Mammary epithelial cell (primary cell): Measurements from ENCODE around the gene PPM1B.

ENCODE experiments used
- EZH2 ChIP-seq: IDR thresholded peaks from 2 replicates; pipeline ENCODE4 v1.6.1; 2012; ENCODE audit warnings: low read length, inconsistent platforms, borderline replicate concordance
- TF ChIP-seq, protein P1 (sequence below), 2 donors: IDR thresholded peaks in 1 of 2; conservative IDR thresholded peaks in 1 of 2; 2 replicates each; pipeline ENCODE4 v1.5.1; 2011 to 2012; ENCODE audit warnings: inconsistent platforms in 2 of 2, low read length in 2 of 2, mild to moderate bottlenecking in 2 of 2, control low read depth in 1 of 2, low read depth in 1 of 2; ENCODE audit not compliant: insufficient read depth in 1 of 2; ENCODE audit errors: extremely low read depth in 1 of 2

DNA sequence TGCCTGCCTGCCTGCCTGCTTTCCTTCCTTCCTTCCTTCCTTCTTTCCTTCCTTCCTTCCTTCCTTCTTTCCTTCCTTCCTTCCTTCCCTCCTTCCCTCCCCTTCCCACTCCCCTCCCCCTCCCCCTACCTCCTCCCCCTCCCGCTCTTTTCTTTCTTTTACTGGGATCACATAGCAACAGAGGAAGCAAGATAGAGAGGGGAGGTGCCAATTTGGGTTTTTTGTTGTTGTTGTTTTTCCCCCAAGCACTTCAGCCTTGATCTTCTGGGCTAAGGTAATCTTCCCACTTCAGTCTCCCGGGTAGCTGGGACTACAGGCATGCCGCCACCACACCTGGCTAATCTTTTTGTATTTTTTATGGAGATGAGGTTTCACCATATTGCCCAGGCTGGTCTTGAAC, 20.0 kb downstream of the PPM1B start:
- TF ChIP-seq, protein P1, sequence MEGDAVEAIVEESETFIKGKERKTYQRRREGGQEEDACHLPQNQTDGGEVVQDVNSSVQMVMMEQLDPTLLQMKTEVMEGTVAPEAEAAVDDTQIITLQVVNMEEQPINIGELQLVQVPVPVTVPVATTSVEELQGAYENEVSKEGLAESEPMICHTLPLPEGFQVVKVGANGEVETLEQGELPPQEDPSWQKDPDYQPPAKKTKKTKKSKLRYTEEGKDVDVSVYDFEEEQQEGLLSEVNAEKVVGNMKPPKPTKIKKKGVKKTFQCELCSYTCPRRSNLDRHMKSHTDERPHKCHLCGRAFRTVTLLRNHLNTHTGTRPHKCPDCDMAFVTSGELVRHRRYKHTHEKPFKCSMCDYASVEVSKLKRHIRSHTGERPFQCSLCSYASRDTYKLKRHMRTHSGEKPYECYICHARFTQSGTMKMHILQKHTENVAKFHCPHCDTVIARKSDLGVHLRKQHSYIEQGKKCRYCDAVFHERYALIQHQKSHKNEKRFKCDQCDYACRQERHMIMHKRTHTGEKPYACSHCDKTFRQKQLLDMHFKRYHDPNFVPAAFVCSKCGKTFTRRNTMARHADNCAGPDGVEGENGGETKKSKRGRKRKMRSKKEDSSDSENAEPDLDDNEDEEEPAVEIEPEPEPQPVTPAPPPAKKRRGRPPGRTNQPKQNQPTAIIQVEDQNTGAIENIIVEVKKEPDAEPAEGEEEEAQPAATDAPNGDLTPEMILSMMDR (conservative IDR thresholded peaks at IDR 0.05 in 1 of 2, IDR thresholded peaks at IDR 0.05 in 1 of 2; ENCODE audit: extremely low read depth in 1 of 2, insufficient read depth in 1 of 2, low read depth in 1 of 2, low read length in 2 of 2) = no peak
- TF ChIP-seq EZH2 = no peak
